Vagina (tissue), 2 donors: ENCODE data around the gene OR10A2. TPM values are rescaled to one million over a fixed set of nuclear protein-coding genes. Genes with fewer than 3 reads are reported as not detected.
"Not testable (repeated sequence)": the region's sequence is repeated elsewhere in the genome, so short reads cannot be mapped to it uniquely, and the experiment has no call there.

Experiments used
- DNase-seq, 2 donors: peaks; one replicate each; pipeline ENCODE4 v3.0.0-alpha.2; 2017; ENCODE audit errors: extremely low spot score in 2 of 2
- H3K27ac ChIP-seq: fragments of 200-600 bp; sonication (generic); one replicate; pipeline ENCODE4 v1.5.1; 2019
- H3K27me3 ChIP-seq: fragments of 200-600 bp; sonication (generic); one replicate; pipeline ENCODE4 v1.5.1; 2019
- H3K36me3 ChIP-seq, 2 donors: fragments of 200-600 bp; sonication (generic); one replicate each; pipeline ENCODE4 v1.5.1; 2017 to 2019
- H3K4me1 ChIP-seq: fragments of 200-600 bp; sonication (generic); one replicate; pipeline ENCODE4 v1.5.1; 2019
- H3K4me3 ChIP-seq, 2 donors: fragments of 200-600 bp; sonication (generic); 1 replicate in 1 of 2; 2 replicates in 1 of 2; pipeline ENCODE4 v1.5.1; 2016 to 2019
- H3K9me3 ChIP-seq: fragments of 200-600 bp; sonication (generic); one replicate; pipeline ENCODE4 v1.5.1; 2019
- CTCF ChIP-seq, 3 experiments: fragments of 450-650 bp in 2 of 3; fragments of 200-600 bp in 1 of 3; sonication (generic) in 1 of 3; IDR thresholded peaks; one replicate each; pipeline ENCODE4 v1.5.1; 2017 to 2019; ENCODE audit warnings: antibody characterized with exemption in 3 of 3, mild to moderate bottlenecking in 2 of 3, moderate library complexity in 2 of 3
- POLR2A ChIP-seq, 2 donors: fragments of 450-650 bp; IDR thresholded peaks; one replicate each; pipeline ENCODE4 v1.6.1; 2017; ENCODE audit warnings: antibody characterized with exemption in 2 of 2, mild to moderate bottlenecking in 2 of 2, moderate library complexity in 2 of 2
- POLR2AphosphoS5 ChIP-seq, 2 donors: sonication (generic); formaldehyde crosslinking; IDR thresholded peaks; one replicate each; pipeline ENCODE4 v1.9.0; 2017; ENCODE audit warnings: antibody characterized with exemption in 2 of 2, mild to moderate bottlenecking in 2 of 2, low read depth in 1 of 2; ENCODE audit not compliant: insufficient read depth in 1 of 2
- intact Hi-C: fragments of 100-400 bp; cut with DNase I; formaldehyde crosslinking; loops from one replicate; pipeline ENCODE4 v1.15.1; 2023
- total RNA-seq: library from RNA; depleted of rRNA; stranded (reverse); fragments of >200 nt; gene quantifications from one replicate; pipeline ENCODE4 v1.2.3, GENCODE V29; 2016

Gene OR10A2
- total RNA-seq, 1 donor from 2014 or later, result not detected

GRCh38 chr11:6843670-6844069, 19.2 kb upstream of the OR10A2 start:
- DNase-seq, result no peak
- TF ChIP-seq POLR2AphosphoS5 (IDR thresholded peaks at IDR 0.05; ENCODE audit: insufficient read depth in 1 of 2, low read depth in 1 of 2) (no peak), POLR2A (IDR thresholded peaks at IDR 0.05) (no peak), CTCF (IDR thresholded peaks at IDR 0.05) (no peak)
- Histone ChIP-seq H3K4me1 (no peaks in the 10 kb centered on the region), H3K4me3 (no peak overlapping the region), H3K27ac (no peak overlapping the region), H3K36me3 (no peaks in the 10 kb centered on the region), H3K27me3 (no peaks in the 10 kb centered on the region), H3K9me3 (no peaks in the 10 kb centered on the region)
- intact Hi-C loops, result no loop called here

GRCh38 chr11:6844356-6844755, 18.5 kb upstream of the OR10A2 start:
- intact Hi-C loops, result no loop called here

DNA sequence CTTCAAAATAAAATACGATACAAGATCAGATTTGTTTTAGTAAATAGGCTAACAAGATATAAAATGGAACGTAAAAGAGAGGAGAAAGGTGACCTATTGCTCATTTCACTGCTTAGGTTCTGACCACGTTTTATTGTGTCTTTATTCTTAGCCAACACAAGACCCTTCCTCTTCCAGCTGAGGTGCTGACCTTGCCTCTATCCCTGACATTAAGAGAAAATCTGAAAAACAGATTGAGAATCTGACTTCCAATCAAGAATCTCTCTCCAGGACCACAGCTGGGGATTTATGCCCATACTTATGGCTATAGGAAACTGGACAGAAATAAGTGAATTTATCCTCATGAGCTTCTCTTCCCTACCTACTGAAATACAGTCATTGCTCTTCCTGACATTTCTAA, 17.5 kb upstream of the OR10A2 start, which contains the start of gene OR10A5:
Gene OR10A5 (plus strand): TSS at position 301 of the 400 bp plus-strand sequence. CDS start 0 bp downstream, at position 301.
- Histone ChIP-seq H3K27ac (no peak within 1 kb of the TSS), H3K4me1 (no peaks in the 10 kb centered on the region), H3K27me3 (no peaks in the 10 kb centered on the region), H3K9me3 (no peaks in the 10 kb centered on the region), H3K4me3 (no peak within 1 kb of the TSS), H3K36me3 (no peaks in the 10 kb centered on the region)
- intact Hi-C loops, result no loop called here
- TF ChIP-seq CTCF (IDR thresholded peaks at IDR 0.05), result no peak
- TF ChIP-seq POLR2AphosphoS5 (IDR thresholded peaks at IDR 0.05; ENCODE audit: insufficient read depth in 1 of 2, low read depth in 1 of 2), result no peak
- no peak for TF ChIP-seq POLR2A (IDR thresholded peaks at IDR 0.05)
- DNase-seq, result no peak

More at GRCh38 chr11:6844356-6844755, 18.5 kb upstream of the OR10A2 start:
- no peaks in the 10 kb centered on the region for H3K4me1 ChIP-seq
- H3K27ac ChIP-seq, result no peak overlapping the region
- H3K4me3 ChIP-seq, result no peak overlapping the region
- no peaks in the 10 kb centered on the region for H3K36me3 ChIP-seq
- DNase-seq, result no peak
- no peak for TF ChIP-seq POLR2A (IDR thresholded peaks at IDR 0.05)
- no peak for TF ChIP-seq CTCF (IDR thresholded peaks at IDR 0.05)
- no peak for TF ChIP-seq POLR2AphosphoS5 (IDR thresholded peaks at IDR 0.05; ENCODE audit: insufficient read depth in 1 of 2, low read depth in 1 of 2)
- no peaks in the 10 kb centered on the region for H3K27me3 ChIP-seq
- H3K9me3 ChIP-seq, result no peaks in the 10 kb centered on the region

- no peak overlapping the region for H3K27ac ChIP-seq
- no peaks in the 10 kb centered on the region for H3K4me1 ChIP-seq
- no peak overlapping the region for H3K4me3 ChIP-seq
- H3K36me3 ChIP-seq, result no peaks in the 10 kb centered on the region
- DNase-seq, result no peak
- TF ChIP-seq POLR2AphosphoS5 (IDR thresholded peaks at IDR 0.05; ENCODE audit: insufficient read depth in 1 of 2, low read depth in 1 of 2) (no peak), CTCF (IDR thresholded peaks at IDR 0.05) (no peak), POLR2A (IDR thresholded peaks at IDR 0.05) (no peak)
- no peaks in the 10 kb centered on the region for H3K9me3 ChIP-seq
- intact Hi-C loops, result no loop called here
- no peaks in the 10 kb centered on the region for H3K27me3 ChIP-seq
Observed at GRCh38 chr11:6850526-6850925, 12.3 kb upstream of the OR10A2 start.

DNA sequence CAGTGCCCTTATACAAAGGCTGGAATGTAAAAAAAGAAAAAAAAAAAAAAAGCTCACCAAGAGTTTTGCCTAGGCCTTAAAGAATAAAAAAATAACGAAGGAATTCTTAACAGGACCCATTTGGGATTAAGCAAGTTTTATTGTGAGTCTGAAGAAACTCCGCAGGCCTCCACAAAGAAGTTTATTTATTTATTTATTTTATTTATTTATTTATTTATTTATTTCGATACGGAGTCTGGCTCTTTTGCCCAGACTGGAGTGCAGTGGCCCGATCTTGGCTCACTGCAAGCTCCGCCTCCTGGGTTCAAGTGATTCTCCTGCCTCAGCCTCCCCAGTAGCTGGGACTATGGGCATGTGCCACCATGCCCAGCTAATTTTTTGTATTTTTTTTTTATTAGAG, 8.1 kb upstream of the OR10A2 start:
- H3K4me1 ChIP-seq, DNase-seq, H3K4me3 ChIP-seq, H3K27me3 ChIP-seq, H3K9me3 ChIP-seq, intact Hi-C loops, H3K36me3 ChIP-seq, H3K27ac ChIP-seq: not testable (repeated sequence)
